Measurements from ENCODE around the gene RMND1. TPM values are rescaled to one million over a fixed set of nuclear protein-coding genes. Genes with fewer than 3 reads are reported as not detected.

RMND1 gene
- total RNA-seq, 1 donor from 2014 or later = 28.6 TPM

- Mint-ChIP-seq H3K4me1 (ENCODE audit: unreplicated experiment) (peaks cover 24% of the 10 kb centered on the region), H3K27ac (peak overlapping the region; percentile 23)
Measured at GRCh38 chr6:151376440-151376839, 75.5 kb downstream of the RMND1 start.

DNA sequence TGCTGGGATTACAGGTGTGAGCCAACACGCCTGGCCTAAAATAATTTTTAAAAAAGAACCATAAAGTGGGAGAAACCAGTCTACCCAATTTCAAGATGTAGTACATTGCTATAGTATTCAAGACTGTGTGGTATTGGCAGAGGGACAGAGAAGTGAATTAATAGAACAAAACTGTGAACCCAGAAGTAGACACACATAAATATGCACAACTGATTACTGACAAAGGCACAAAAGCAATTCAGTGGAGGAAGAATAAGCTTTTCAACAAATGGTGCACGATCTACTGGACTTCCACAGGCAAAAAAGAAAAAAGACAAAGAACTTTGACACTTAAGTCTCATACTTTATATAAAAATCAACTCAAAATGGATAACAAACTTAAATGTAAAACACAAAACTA lies 76.1 kb downstream of the RMND1 start:
- H3K9me3 Mint-ChIP-seq = peaks cover 5% of the 10 kb centered on the region
- no peaks in the 10 kb centered on the region for H3K27me3 Mint-ChIP-seq
- no peak for TF ChIP-seq CTCF (conservative IDR thresholded peaks at IDR 0.05)
- peaks cover 25% of the 10 kb centered on the region for H3K36me3 Mint-ChIP-seq
- peaks cover 21% of the 10 kb centered on the region for H3K4me1 Mint-ChIP-seq (ENCODE audit: unreplicated experiment)
- H3K27ac Mint-ChIP-seq = peak overlapping the region; percentile 23
- no peak overlapping the region for H3K4me3 Mint-ChIP-seq
- no peak for DNase-seq (ENCODE audit: extremely low spot score, unreplicated experiment)

More at GRCh38 chr6:151376440-151376839, 75.5 kb downstream of the RMND1 start:
- no peaks in the 10 kb centered on the region for H3K27me3 Mint-ChIP-seq
- no peak for DNase-seq (ENCODE audit: extremely low spot score, unreplicated experiment)
- H3K4me3 Mint-ChIP-seq = no peak overlapping the region
- no peak for TF ChIP-seq CTCF (conservative IDR thresholded peaks at IDR 0.05)
- peaks cover 5% of the 10 kb centered on the region for H3K9me3 Mint-ChIP-seq
- peaks cover 21% of the 10 kb centered on the region for H3K36me3 Mint-ChIP-seq

DNA sequence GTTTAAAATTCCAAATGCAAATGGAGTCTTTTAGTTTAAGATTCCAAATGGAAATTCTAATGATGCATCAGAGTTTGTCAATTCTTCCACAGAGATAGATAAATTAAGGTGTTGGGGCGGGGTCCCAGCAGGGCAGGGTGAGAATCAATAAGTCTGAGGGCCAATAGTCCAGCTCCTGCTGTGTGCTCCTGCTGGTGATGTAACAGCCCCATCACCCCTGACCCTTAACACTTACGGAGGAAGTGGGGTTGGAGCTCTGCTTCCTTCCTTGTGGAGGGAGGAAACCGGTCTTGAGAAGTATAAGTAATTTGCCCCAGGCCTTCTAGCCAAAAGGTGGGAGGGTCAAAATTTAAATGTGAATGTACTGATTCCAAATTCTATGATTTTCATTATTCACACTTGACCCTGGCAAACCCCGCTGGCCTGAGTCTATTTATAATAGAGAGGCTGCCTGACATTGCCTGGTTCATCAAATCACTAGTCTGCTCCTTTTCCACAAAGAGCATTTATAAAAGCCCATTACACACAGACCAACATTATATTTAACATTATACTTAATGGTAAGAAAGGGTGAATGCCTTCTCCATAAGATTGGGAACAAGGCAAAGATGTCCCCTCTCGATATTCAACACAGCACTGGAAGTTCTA lies 77.8 kb downstream of the RMND1 start:
- Mint-ChIP-seq H3K27me3 (no peaks in the 10 kb centered on the region), H3K36me3 (peaks cover 28% of the 10 kb centered on the region), H3K9me3 (peaks cover 5% of the 10 kb centered on the region), H3K4me3 (no peak overlapping the region), H3K4me1 (ENCODE audit: unreplicated experiment) (peaks cover 13% of the 10 kb centered on the region), H3K27ac (peak overlapping the region; percentile 46)
- no peak for DNase-seq (ENCODE audit: extremely low spot score, unreplicated experiment)
- TF ChIP-seq CTCF (conservative IDR thresholded peaks at IDR 0.05) = no peak

GRCh38 chr6:151372164-151372563 lies 79.8 kb downstream of the RMND1 start:
- peaks cover 13% of the 10 kb centered on the region for H3K4me1 Mint-ChIP-seq (ENCODE audit: unreplicated experiment)
- peaks cover 5% of the 10 kb centered on the region for H3K9me3 Mint-ChIP-seq
- no peak for TF ChIP-seq CTCF (conservative IDR thresholded peaks at IDR 0.05)
- no peak for DNase-seq (ENCODE audit: extremely low spot score, unreplicated experiment)
- no peaks in the 10 kb centered on the region for H3K27me3 Mint-ChIP-seq
- H3K4me3 Mint-ChIP-seq = no peak overlapping the region
- H3K36me3 Mint-ChIP-seq = peaks cover 28% of the 10 kb centered on the region
- no peak overlapping the region for H3K27ac Mint-ChIP-seq

GRCh38 chr6:151370509-151371078 lies 81.3 kb downstream of the RMND1 start:
- H3K4me3 Mint-ChIP-seq = no peak overlapping the region

More at GRCh38 chr6:151370509-151371078, 81.3 kb downstream of the RMND1 start:
- Mint-ChIP-seq H3K4me1 (ENCODE audit: unreplicated experiment) (peaks cover 13% of the 10 kb centered on the region), H3K27ac (no peak overlapping the region), H3K27me3 (no peaks in the 10 kb centered on the region), H3K36me3 (peaks cover 31% of the 10 kb centered on the region), H3K9me3 (no peaks in the 10 kb centered on the region)
- no peak for DNase-seq (ENCODE audit: extremely low spot score, unreplicated experiment)
- TF ChIP-seq CTCF (conservative IDR thresholded peaks at IDR 0.05) = peak; percentile 51

Data from type B pancreatic cell (in vitro differentiated cells).